ENCODE data around the gene NPTN. TPM values are rescaled to one million over a fixed set of nuclear protein-coding genes. Genes with fewer than 3 reads are reported as not detected.

The NPTN gene
- total RNA-seq, 4 donors from 2014 or later = 84.3 to 118 (median 106) TPM

DNA sequence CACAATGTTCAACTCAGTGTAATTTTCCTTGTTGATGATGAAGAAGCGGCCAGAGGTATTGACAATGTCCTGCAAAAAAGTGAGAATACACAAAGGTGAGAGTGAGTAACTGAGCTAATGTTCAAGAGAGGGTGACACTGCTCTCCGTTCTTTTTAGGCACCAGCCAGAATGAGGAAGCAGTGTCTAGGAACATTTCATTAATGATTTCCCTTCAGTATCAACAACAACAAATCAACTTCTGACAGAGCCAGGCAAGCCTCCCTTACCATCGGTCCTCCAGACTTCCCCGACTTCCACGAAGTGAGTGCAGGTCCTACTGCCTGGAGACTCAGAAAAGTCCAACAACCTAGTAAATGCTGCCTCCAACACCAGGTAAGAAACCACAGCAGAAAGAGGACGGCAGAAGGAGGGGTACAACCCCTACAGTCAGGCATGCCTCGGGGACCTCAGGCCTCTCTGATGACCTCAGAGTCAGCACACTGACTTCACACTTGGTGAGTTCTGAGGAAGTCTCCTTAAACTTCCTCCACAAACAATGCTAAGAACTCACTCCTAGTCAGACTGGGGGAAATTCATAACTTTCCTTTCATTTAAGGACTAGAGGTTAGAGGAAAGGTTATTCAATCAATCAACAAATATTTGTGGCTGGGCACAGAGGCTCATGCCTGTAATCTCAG, 62.7 kb downstream of the NPTN start:
- no peak for DNase-seq (ENCODE audit: low spot score in 2 of 2)
- Histone ChIP-seq H3K4me1 (peaks cover 0 to 3% (median 0%) of the 10 kb centered on the region in 4 donors), H3K9me3 (no peaks in the 10 kb centered on the region), H3K27me3 (no peaks in the 10 kb centered on the region), H3K4me3 (no peak overlapping the region), H3K36me3 (peaks cover 3 to 87% (median 8%) of the 10 kb centered on the region in 3 donors), H3K27ac (no peak overlapping the region)
- TF ChIP-seq POLR2A (IDR thresholded peaks at IDR 0.05) (no peak), CTCF (IDR thresholded peaks at IDR 0.05) (no peak), EP300 (IDR thresholded peaks at IDR 0.05) (no peak)
- 80 to 84% methylated on average over 7 of the region's 7 CpGs for WGBS, 2 donors

- Histone ChIP-seq H3K27me3 (no peaks in the 10 kb centered on the region), H3K4me1 (peaks cover 0 to 14% (median 0%) of the 10 kb centered on the region in 4 donors), H3K27ac (no peak overlapping the region), H3K36me3 (peaks cover 3 to 85% (median 8%) of the 10 kb centered on the region in 3 donors), H3K9me3 (no peaks in the 10 kb centered on the region), H3K4me3 (no peak overlapping the region)
- 70 to 73% methylated on average over 3 of the region's 3 CpGs for WGBS, 2 donors
- DNase-seq (ENCODE audit: low spot score in 2 of 2) = no peak
- TF ChIP-seq CTCF (IDR thresholded peaks at IDR 0.05) (no peak), POLR2A (IDR thresholded peaks at IDR 0.05) (no peak), EP300 (IDR thresholded peaks at IDR 0.05) (no peak)
Measured at GRCh38 chr15:73569361-73569760, 63.8 kb downstream of the NPTN start.

GRCh38 chr15:73568564-73569280, 64.5 kb downstream of the NPTN start:
- no peaks in the 10 kb centered on the region for H3K27me3 ChIP-seq
- no peak overlapping the region for H3K4me3 ChIP-seq
- no peaks in the 10 kb centered on the region for H3K9me3 ChIP-seq
- peaks cover 3 to 83% (median 8%) of the 10 kb centered on the region in 3 donors for H3K36me3 ChIP-seq
- no peak overlapping the region for H3K27ac ChIP-seq
- no peak for TF ChIP-seq POLR2A (IDR thresholded peaks at IDR 0.05)
- no peak for TF ChIP-seq EP300 (IDR thresholded peaks at IDR 0.05)
- TF ChIP-seq CTCF (IDR thresholded peaks at IDR 0.05) = no peak
- 73 to 81% methylated on average over 7 of the region's 7 CpGs for WGBS, 2 donors
- no peak for DNase-seq (ENCODE audit: low spot score in 2 of 2)
- peaks cover 0 to 17% (median 0%) of the 10 kb centered on the region in 4 donors for H3K4me1 ChIP-seq

GRCh38 chr15:73567020-73567419, 66.2 kb downstream of the NPTN start:
- H3K27ac ChIP-seq = no peak overlapping the region
- peaks cover 0 to 17% (median 0%) of the 10 kb centered on the region in 4 donors for H3K4me1 ChIP-seq
- H3K27me3 ChIP-seq = no peaks in the 10 kb centered on the region
- H3K9me3 ChIP-seq = no peaks in the 10 kb centered on the region
- DNase-seq (ENCODE audit: low spot score in 2 of 2) = no peak
- H3K36me3 ChIP-seq = peaks cover 3 to 81% (median 8%) of the 10 kb centered on the region in 3 donors
- H3K4me3 ChIP-seq = no peak overlapping the region
- WGBS, 2 donors = 66 to 76% methylated on average over 1 of the region's 1 CpG
- TF ChIP-seq CTCF (IDR thresholded peaks at IDR 0.05) (no peak), POLR2A (IDR thresholded peaks at IDR 0.05) (no peak), EP300 (IDR thresholded peaks at IDR 0.05) (no peak)

- no peaks in the 10 kb centered on the region for H3K9me3 ChIP-seq
- H3K36me3 ChIP-seq = peaks cover 3 to 71% (median 7%) of the 10 kb centered on the region in 3 donors
- 41 to 44% methylated on average over 6 of the region's 6 CpGs for WGBS, 2 donors
- no peak overlapping the region for H3K4me3 ChIP-seq
- H3K27ac ChIP-seq = no peak overlapping the region
- no peaks in the 10 kb centered on the region for H3K27me3 ChIP-seq
- no peak for DNase-seq (ENCODE audit: low spot score in 2 of 2)
- TF ChIP-seq CTCF (IDR thresholded peaks at IDR 0.05) = no peak
- no peak for TF ChIP-seq EP300 (IDR thresholded peaks at IDR 0.05)
- no peak for TF ChIP-seq POLR2A (IDR thresholded peaks at IDR 0.05)
- peaks cover 0 to 13% (median 0%) of the 10 kb centered on the region in 4 donors for H3K4me1 ChIP-seq
Measured at GRCh38 chr15:73564255-73564654, 68.9 kb downstream of the NPTN start.
